Panc1 (cell line): Measurements from ENCODE around the gene FRRS1L.

ENCODE experiments used
- POLR2AphosphoS5 ChIP-seq: IDR thresholded peaks from 2 replicates; pipeline ENCODE4 v1.6.1; 2012; ENCODE audit warnings: mild to moderate bottlenecking, low read depth, low read length, moderate library complexity
- REST ChIP-seq, 2 experiments: IDR thresholded peaks; 2 replicates each; pipeline ENCODE4 v1.6.1; 2011 to 2012; ENCODE audit warnings: low read depth in 2 of 2, control low read depth in 1 of 2, low read length in 1 of 2, mild to moderate bottlenecking in 1 of 2, moderate library complexity in 1 of 2; ENCODE audit not compliant: insufficient read depth in 1 of 2
- SIN3A ChIP-seq: IDR thresholded peaks from 2 replicates; pipeline ENCODE4 v1.6.1; 2012; ENCODE audit warnings: low read depth, mild to moderate bottlenecking, low read length, moderate library complexity, borderline replicate concordance; ENCODE audit not compliant: insufficient read depth
- TCF7L2 ChIP-seq: IDR thresholded peaks from 2 replicates; pipeline ENCODE4 v1.6.1; 2011; ENCODE audit warnings: mild to moderate bottlenecking, low read depth, low read length, inconsistent platforms
- TF ChIP-seq, protein P1 (sequence below): fragments of 450-650 bp; IDR thresholded peaks from 2 replicates; pipeline ENCODE4 v1.5.1; 2017; ENCODE audit warnings: mild to moderate bottlenecking

DNA sequence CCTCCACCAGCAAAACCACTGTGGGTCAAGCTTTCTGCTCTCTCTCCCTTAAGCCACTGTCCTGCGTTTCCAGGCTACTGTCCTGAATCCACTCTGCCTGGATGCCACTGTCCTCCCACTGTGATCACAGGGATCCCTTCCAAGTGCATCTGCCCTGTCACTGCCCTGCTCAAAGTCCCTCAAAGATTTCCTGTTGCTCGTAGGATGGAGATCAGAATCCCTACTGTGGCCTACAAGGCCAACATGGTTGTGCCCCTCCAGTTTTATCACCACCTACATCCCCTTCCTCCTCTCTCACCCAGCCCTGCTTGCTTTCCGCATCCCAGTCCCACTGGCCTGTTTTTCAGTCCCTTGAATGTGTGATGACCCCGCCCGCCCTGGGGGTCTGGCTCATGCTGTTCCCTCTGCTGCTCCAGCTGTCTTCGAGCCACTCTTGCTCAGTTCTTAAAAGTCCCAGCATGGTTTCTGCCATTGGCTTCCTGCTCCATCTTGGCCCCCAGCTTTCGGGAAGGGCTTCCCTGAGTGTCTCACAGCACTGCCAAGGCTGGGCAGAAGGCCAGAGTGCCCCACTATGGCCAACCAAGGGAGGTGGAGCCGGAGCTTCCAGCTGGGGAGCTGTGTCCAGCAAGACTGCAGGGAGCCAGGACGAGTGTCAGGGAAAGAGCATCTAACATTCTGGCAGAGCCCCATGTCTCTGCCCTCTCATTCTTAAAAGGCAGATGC is 12.9 kb upstream of the FRRS1L start:
- TF ChIP-seq, protein P1, sequence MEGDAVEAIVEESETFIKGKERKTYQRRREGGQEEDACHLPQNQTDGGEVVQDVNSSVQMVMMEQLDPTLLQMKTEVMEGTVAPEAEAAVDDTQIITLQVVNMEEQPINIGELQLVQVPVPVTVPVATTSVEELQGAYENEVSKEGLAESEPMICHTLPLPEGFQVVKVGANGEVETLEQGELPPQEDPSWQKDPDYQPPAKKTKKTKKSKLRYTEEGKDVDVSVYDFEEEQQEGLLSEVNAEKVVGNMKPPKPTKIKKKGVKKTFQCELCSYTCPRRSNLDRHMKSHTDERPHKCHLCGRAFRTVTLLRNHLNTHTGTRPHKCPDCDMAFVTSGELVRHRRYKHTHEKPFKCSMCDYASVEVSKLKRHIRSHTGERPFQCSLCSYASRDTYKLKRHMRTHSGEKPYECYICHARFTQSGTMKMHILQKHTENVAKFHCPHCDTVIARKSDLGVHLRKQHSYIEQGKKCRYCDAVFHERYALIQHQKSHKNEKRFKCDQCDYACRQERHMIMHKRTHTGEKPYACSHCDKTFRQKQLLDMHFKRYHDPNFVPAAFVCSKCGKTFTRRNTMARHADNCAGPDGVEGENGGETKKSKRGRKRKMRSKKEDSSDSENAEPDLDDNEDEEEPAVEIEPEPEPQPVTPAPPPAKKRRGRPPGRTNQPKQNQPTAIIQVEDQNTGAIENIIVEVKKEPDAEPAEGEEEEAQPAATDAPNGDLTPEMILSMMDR = no peak
- TF ChIP-seq REST (IDR thresholded peaks at IDR 0.05; ENCODE audit: insufficient read depth in 1 of 2, low read depth in 2 of 2, low read length in 1 of 2) (no peak), POLR2AphosphoS5 (no peak), SIN3A (no peak), TCF7L2 (no peak)
